ENCODE results near the gene SLCO4A1. TPM values are rescaled to one million over a fixed set of nuclear protein-coding genes. Genes with fewer than 3 reads are reported as not detected.

Gene SLCO4A1
- total RNA-seq, 1 donor from 2014 or later, result 45.9 TPM

GRCh38 chr20:62692801-62693523 lies 50.7 kb downstream of the SLCO4A1 start:
- Histone ChIP-seq H3K27me3 (no peaks in the 10 kb centered on the region), H3K27ac (no peak overlapping the region), H3K4me3 (no peak overlapping the region), H3K4me1 (peaks cover 7% of the 10 kb centered on the region), H3K36me3 (no peaks in the 10 kb centered on the region), H3K9me3 (no peaks in the 10 kb centered on the region)
- intact Hi-C loops (cut with DNase I), result no loop called here
- no peak for DNase-seq (ENCODE audit: extremely low spot score in 2 of 2)
- no peak for TF ChIP-seq POLR2A (IDR thresholded peaks at IDR 0.05)
- TF ChIP-seq POLR2AphosphoS5 (IDR thresholded peaks at IDR 0.05; ENCODE audit: insufficient read depth in 1 of 2, low read depth in 1 of 2), result no peak
- TF ChIP-seq CTCF (IDR thresholded peaks at IDR 0.05), result no peak

GRCh38 chr20:62693524-62693922 lies 51.2 kb downstream of the SLCO4A1 start:
- intact Hi-C loops (cut with DNase I), result no loop called here
- H3K27me3 ChIP-seq, result no peaks in the 10 kb centered on the region
- H3K4me3 ChIP-seq, result no peak overlapping the region
- H3K9me3 ChIP-seq, result no peaks in the 10 kb centered on the region
- no peaks in the 10 kb centered on the region for H3K36me3 ChIP-seq
- TF ChIP-seq POLR2AphosphoS5 (IDR thresholded peaks at IDR 0.05; ENCODE audit: insufficient read depth in 1 of 2, low read depth in 1 of 2), result no peak
- no peak for TF ChIP-seq POLR2A (IDR thresholded peaks at IDR 0.05)
- TF ChIP-seq CTCF (IDR thresholded peaks at IDR 0.05), result no peak
- H3K4me1 ChIP-seq, result peaks cover 2% of the 10 kb centered on the region
- no peak overlapping the region for H3K27ac ChIP-seq
- DNase-seq (ENCODE audit: extremely low spot score in 2 of 2), result no peak

GRCh38 chr20:62694106-62694505 lies 51.8 kb downstream of the SLCO4A1 start:
- no peaks in the 10 kb centered on the region for H3K27me3 ChIP-seq
- TF ChIP-seq POLR2AphosphoS5 (IDR thresholded peaks at IDR 0.05; ENCODE audit: insufficient read depth in 1 of 2, low read depth in 1 of 2) (no peak), POLR2A (IDR thresholded peaks at IDR 0.05) (no peak), CTCF (IDR thresholded peaks at IDR 0.05) (no peak)
- intact Hi-C loops (cut with DNase I), result no loop called here
- no peak for DNase-seq (ENCODE audit: extremely low spot score in 2 of 2)
- H3K4me1 ChIP-seq, result no peaks in the 10 kb centered on the region
- H3K36me3 ChIP-seq, result no peaks in the 10 kb centered on the region
- H3K9me3 ChIP-seq, result no peaks in the 10 kb centered on the region
- no peak overlapping the region for H3K27ac ChIP-seq
- H3K4me3 ChIP-seq, result no peak overlapping the region

GRCh38 chr20:62694868-62695267 lies 52.6 kb downstream of the SLCO4A1 start:
- H3K9me3 ChIP-seq, result no peaks in the 10 kb centered on the region
- H3K4me1 ChIP-seq, result no peaks in the 10 kb centered on the region
- intact Hi-C loops (cut with DNase I), result no loop called here
- no peak for DNase-seq (ENCODE audit: extremely low spot score in 2 of 2)
- TF ChIP-seq POLR2AphosphoS5 (IDR thresholded peaks at IDR 0.05; ENCODE audit: insufficient read depth in 1 of 2, low read depth in 1 of 2), result no peak
- no peak for TF ChIP-seq POLR2A (IDR thresholded peaks at IDR 0.05)
- TF ChIP-seq CTCF (IDR thresholded peaks at IDR 0.05), result no peak
- H3K27me3 ChIP-seq, result no peaks in the 10 kb centered on the region
- H3K27ac ChIP-seq, result no peak overlapping the region
- H3K4me3 ChIP-seq, result no peak overlapping the region
- H3K36me3 ChIP-seq, result no peaks in the 10 kb centered on the region

All from vagina (tissue), 2 donors.